HepG2 (cell line): ENCODE measurements around the gene FNDC3B.

ENCODE experiments used
- NCOA2 ChIP-seq: sonication (generic); formaldehyde crosslinking; IDR thresholded peaks from 2 replicates; pipeline ENCODE4 v1.8.0; 2022; ENCODE audit warnings: inconsistent platforms
- RAD21 ChIP-seq: fragments of 450-650 bp; formaldehyde crosslinking; IDR thresholded peaks from 2 replicates; pipeline ENCODE4 v1.5.0; 2020; ENCODE audit warnings: mild to moderate bottlenecking
- TAF15 ChIP-seq: fragments of 200-400 bp; formaldehyde crosslinking; IDR thresholded peaks from one replicate; pipeline ENCODE4 v1.6.1; 2018; ENCODE audit warnings: mild to moderate bottlenecking, low read depth, low read length; ENCODE audit not compliant: poor library complexity, severe bottlenecking
- ZBTB1 ChIP-seq: sonication (generic); formaldehyde crosslinking; IDR thresholded peaks from 2 replicates; pipeline ENCODE4 v1.4.0; 2020; ENCODE audit warnings: missing genetic modification reagents, borderline replicate concordance
- ZNF383 ChIP-seq: sonication (generic); formaldehyde crosslinking; IDR thresholded peaks from 2 replicates; pipeline ENCODE4 v1.4.0; 2020; ENCODE audit warnings: missing genetic modification reagents, mild to moderate bottlenecking, borderline replicate concordance
- ZNF788 ChIP-seq: sonication (generic); formaldehyde crosslinking; IDR thresholded peaks from 2 replicates; pipeline ENCODE4 v1.5.0; 2020; ENCODE audit warnings: mild to moderate bottlenecking, missing genetic modification reagents, borderline replicate concordance
- TF ChIP-seq, protein P1 (sequence below): IDR thresholded peaks from 2 replicates; pipeline ENCODE4 v1.6.1; 2016; ENCODE audit warnings: mild to moderate bottlenecking
- TF ChIP-seq, protein P2 (sequence below): sonication (generic); formaldehyde crosslinking; IDR thresholded peaks from 2 replicates; pipeline ENCODE4 v1.5.0; 2020; ENCODE audit warnings: mild to moderate bottlenecking, missing genetic modification reagents, borderline replicate concordance
- TF ChIP-seq, protein P3 (sequence below): sonication (generic); formaldehyde crosslinking; IDR thresholded peaks from 2 replicates; pipeline ENCODE4 v1.5.0; 2020; ENCODE audit warnings: mild to moderate bottlenecking, missing genetic modification reagents, moderate library complexity

DNA sequence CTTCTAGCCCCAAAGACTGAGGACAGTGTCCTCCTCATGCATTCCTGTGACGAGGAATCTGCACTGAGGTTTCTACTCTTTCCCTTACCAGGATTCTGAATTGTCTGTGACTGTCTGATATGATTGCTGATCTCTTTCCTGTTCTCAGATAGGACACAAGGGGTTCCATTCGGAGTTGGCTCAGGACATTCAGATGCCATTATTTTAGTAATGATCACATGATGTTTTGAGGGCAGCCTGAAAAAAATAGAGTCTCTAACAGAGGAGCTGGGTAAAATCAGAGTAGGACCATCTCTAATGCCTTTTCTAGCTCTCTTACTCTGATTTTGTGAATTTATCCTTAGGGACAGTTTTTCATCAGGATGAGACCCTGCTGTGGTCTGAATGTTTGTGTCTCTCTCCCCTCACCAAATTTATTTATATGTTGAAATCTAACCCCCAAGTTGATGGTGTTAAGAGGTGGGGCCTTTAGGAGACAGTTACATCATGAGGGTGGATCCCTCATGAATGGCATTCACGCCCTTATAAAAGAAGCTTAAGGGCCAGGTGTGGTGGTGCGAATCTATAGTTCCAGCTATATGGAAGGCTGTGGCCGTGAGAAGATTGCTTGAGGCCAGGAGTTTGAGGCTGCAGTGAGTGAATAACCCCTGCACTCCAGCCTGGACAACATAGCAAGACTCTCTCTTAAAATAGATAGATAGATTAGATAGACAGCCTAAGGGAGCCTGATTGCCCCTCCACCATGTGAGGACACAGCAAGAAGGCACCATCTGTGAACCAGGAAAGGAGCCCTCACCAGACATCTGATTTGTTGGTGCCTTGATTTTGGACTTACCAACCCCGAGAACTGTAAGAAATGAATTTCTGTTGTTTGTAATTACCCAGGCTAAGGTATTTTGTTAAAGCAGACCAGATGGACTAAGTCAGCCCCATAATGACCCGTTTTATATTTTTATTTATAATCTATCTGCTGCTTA lies 24.4 kb downstream of the FNDC3B start:
- TF ChIP-seq, protein P1, sequence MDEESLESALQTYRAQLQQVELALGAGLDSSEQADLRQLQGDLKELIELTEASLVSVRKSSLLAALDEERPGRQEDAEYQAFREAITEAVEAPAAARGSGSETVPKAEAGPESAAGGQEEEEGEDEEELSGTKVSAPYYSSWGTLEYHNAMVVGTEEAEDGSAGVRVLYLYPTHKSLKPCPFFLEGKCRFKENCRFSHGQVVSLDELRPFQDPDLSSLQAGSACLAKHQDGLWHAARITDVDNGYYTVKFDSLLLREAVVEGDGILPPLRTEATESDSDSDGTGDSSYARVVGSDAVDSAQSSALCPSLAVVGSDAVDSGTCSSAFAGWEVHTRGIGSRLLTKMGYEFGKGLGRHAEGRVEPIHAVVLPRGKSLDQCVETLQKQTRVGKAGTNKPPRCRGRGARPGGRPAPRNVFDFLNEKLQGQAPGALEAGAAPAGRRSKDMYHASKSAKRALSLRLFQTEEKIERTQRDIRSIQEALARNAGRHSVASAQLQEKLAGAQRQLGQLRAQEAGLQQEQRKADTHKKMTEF (CRISPR knock-in tag), result no peak
- TF ChIP-seq, protein P2, sequence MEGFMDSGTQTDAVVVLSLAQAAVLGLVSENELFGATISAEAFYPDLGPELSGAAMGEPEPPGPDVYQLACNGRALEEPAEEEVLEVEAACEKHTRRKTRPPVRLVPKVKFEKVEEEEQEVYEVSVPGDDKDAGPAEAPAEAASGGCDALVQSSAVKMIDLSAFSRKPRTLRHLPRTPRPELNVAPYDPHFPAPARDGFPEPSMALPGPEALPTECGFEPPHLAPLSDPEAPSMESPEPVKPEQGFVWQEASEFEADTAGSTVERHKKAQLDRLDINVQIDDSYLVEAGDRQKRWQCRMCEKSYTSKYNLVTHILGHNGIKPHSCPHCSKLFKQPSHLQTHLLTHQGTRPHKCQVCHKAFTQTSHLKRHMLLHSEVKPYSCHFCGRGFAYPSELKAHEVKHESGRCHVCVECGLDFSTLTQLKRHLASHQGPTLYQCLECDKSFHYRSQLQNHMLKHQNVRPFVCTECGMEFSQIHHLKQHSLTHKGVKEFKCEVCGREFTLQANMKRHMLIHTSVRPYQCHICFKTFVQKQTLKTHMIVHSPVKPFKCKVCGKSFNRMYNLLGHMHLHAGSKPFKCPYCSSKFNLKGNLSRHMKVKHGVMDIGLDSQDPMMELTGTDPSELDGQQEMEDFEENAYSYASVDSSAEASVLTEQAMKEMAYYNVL (CRISPR knock-in tag), result no peak
- TF ChIP-seq RAD21 (CRISPR knock-in tag) (no peak), TAF15 (no peak), NCOA2 (CRISPR knock-in tag) (no peak), ZBTB1 (no peak), ZNF788 (no peak), ZNF383 (no peak)
- TF ChIP-seq, protein P3, sequence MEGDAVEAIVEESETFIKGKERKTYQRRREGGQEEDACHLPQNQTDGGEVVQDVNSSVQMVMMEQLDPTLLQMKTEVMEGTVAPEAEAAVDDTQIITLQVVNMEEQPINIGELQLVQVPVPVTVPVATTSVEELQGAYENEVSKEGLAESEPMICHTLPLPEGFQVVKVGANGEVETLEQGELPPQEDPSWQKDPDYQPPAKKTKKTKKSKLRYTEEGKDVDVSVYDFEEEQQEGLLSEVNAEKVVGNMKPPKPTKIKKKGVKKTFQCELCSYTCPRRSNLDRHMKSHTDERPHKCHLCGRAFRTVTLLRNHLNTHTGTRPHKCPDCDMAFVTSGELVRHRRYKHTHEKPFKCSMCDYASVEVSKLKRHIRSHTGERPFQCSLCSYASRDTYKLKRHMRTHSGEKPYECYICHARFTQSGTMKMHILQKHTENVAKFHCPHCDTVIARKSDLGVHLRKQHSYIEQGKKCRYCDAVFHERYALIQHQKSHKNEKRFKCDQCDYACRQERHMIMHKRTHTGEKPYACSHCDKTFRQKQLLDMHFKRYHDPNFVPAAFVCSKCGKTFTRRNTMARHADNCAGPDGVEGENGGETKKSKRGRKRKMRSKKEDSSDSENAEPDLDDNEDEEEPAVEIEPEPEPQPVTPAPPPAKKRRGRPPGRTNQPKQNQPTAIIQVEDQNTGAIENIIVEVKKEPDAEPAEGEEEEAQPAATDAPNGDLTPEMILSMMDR (CRISPR knock-in tag), result no peak
